ENCODE measurements around the gene CBFB.
"Not testable (repeated sequence)": the region's sequence is repeated elsewhere in the genome, so short reads cannot be mapped to it uniquely, and the experiment has no call there.

CBFB gene

DNA sequence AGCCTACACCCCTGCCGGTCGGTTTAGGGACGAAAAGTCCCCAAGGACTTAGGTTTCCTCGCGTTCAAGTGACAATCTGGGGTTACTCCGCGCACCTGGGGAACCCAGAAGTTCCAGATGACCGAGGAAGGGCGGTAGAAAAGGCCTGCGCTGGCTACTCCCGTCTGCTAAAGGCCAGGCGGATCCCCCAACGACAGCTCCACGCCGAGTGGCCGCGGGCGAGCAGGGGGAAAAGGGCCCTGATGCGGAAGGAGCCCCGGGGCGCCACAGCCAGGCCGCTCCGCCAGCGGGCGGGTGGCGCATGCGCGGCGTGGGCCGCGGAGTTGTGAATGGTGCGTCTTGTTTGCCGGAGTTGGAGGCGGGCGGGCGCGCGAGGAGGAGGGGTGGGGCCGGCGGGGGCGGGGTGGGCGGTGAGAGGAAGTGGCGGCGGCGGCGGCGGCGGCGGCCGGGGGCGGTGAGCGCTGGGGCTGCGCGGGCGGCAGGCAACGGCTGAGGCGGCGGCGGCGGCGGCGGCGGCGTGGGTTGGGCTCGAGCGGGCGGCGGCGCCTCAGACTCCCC lies at the start of gene CBFB:
Gene CBFB, plus strand, starts transcription at position 454 of the 558 bp plus-strand sequence. CDS start 259 bp downstream, outside the sequence.
- H3K9me3 ChIP-seq (ENCODE audit: control insufficient read depth, insufficient read depth, low read length): no peaks in the 10 kb centered on the region
- no peaks in the 10 kb centered on the region for H3K36me3 ChIP-seq (ENCODE audit: control insufficient read depth, insufficient read depth, low read length)
- peak within 1 kb of the TSS; percentile 87 for H3K9ac ChIP-seq (ENCODE audit: low read depth, low read length)
- H3K4me3 ChIP-seq (ENCODE audit: low read depth, low read length): peak within 1 kb of the TSS; percentile 82
- no peaks in the 10 kb centered on the region for H3K4me1 ChIP-seq (ENCODE audit: control insufficient read depth, insufficient read depth, low read length)
- peaks cover 12% of the 10 kb centered on the region for H3K27me3 ChIP-seq (ENCODE audit: control insufficient read depth, insufficient read depth, low read length)

DNA sequence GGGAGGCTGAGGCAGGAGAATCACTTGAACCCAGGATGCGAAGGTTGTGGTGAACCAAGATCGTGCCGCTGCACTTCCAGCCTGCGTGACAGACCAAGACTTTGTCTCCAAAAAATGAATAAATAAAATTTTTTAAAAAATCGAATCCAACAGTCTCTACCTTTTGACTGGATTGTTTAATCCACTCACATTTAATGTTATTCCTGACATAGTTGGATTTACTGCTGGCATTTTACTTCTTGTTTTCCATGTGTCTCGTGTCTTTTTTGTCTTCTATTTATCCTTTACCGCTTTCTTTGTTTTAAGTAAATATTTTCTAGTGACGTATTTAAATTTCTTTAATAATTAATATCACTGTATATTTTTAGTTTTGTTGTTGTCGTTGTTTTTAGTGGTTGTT lies 45.9 kb upstream of the CBFB start:
- Histone ChIP-seq H3K4me3 (ENCODE audit: low read depth, low read length) (no peak overlapping the region), H3K9me3 (ENCODE audit: control insufficient read depth, insufficient read depth, low read length) (no peaks in the 10 kb centered on the region), H3K27me3 (ENCODE audit: control insufficient read depth, insufficient read depth, low read length) (no peaks in the 10 kb centered on the region), H3K9ac (ENCODE audit: low read depth, low read length) (no peak overlapping the region), H3K36me3 (ENCODE audit: control insufficient read depth, insufficient read depth, low read length) (no peaks in the 10 kb centered on the region), H3K4me1 (ENCODE audit: control insufficient read depth, insufficient read depth, low read length) (no peaks in the 10 kb centered on the region)

DNA sequence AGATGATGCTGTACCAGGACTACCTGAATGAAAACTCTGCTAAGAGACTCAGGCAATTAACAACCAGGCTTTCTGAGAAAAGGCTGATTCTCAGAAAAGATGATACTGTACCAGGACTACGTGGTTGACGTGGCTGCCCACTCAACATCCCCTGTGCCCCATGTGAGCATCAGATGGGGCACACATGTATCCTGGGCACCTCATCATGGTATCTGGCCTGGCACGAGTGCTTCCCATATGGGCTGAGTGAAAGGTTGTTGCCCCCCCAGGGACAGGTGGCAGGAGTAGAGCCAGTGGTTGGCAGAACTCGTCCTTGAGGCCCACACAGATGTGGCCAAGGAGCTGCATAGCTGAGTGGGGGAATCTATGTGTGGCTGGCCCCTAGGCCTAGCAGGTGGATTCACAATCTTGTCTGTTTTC lies 44.0 kb upstream of the CBFB start:
- no peaks in the 10 kb centered on the region for H3K36me3 ChIP-seq (ENCODE audit: control insufficient read depth, insufficient read depth, low read length)
- H3K4me3 ChIP-seq (ENCODE audit: low read depth, low read length): no peak overlapping the region
- H3K27me3 ChIP-seq (ENCODE audit: control insufficient read depth, insufficient read depth, low read length): no peaks in the 10 kb centered on the region
- H3K9me3 ChIP-seq (ENCODE audit: control insufficient read depth, insufficient read depth, low read length): no peaks in the 10 kb centered on the region
- no peak overlapping the region for H3K9ac ChIP-seq (ENCODE audit: low read depth, low read length)
- H3K4me1 ChIP-seq (ENCODE audit: control insufficient read depth, insufficient read depth, low read length): no peaks in the 10 kb centered on the region

DNA sequence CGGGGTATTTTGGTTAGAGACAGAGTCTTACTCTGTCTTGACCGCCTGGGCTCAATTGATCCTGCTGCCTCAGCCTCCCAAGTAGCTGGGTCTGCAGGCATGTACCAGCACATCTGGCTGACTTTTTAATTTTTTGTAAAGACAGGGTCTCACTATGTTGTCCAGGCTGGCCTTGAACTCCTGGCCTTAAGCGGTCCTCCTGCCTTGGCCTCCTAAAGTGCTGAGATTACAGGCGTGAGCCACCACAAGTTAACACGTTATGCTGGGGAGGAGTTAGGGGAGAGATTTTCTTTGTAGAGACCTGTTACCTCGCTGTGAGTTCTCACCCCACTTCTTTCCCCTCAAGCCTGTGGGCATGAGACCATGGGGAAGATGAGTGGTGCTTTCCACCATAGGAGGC lies 42.4 kb upstream of the CBFB start:
- no peaks in the 10 kb centered on the region for H3K27me3 ChIP-seq (ENCODE audit: control insufficient read depth, insufficient read depth, low read length)
- H3K4me3 ChIP-seq (ENCODE audit: low read depth, low read length): no peak overlapping the region
- H3K9ac ChIP-seq (ENCODE audit: low read depth, low read length): no peak overlapping the region
- no peaks in the 10 kb centered on the region for H3K4me1 ChIP-seq (ENCODE audit: control insufficient read depth, insufficient read depth, low read length)
- H3K36me3 ChIP-seq (ENCODE audit: control insufficient read depth, insufficient read depth, low read length): no peaks in the 10 kb centered on the region
- H3K9me3 ChIP-seq (ENCODE audit: control insufficient read depth, insufficient read depth, low read length): no peaks in the 10 kb centered on the region

DNA sequence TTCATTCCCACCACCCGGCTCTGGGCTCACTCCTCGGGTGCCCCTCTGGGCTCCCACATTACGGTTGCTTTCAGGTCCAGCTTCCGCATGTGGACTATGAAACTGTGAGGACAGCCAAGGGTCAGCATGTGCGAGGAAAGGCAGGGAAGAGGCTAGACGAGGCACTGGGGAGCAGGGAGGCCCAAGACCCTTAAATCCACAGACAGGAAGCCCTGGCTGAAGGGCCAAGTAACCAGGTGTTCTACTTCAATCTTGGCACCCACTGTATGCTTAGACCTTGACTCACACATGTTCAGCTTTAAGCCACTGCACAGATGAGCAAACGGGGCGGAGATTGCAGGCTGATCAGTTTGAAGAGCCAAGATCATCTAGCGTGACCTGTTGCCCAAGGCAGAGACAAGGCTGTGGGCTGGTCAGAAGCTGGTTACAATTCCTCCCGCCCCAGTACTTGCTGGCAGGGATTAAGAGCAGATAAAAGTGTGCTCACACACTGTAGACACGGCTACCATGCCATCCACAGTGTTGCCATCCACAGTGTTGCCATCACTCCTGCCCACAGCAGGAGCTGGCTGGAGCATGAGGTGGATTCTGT lies 40.7 kb upstream of the CBFB start, which contains the start of gene CES4A:
Gene CES4A, plus strand, starts transcription at position 393 of the 592 bp plus-strand sequence. Its CDS starts 184 bp downstream, at position 577.
- no peaks in the 10 kb centered on the region for H3K4me1 ChIP-seq (ENCODE audit: control insufficient read depth, insufficient read depth, low read length)
- H3K4me3 ChIP-seq (ENCODE audit: low read depth, low read length): no peak within 1 kb of the TSS
- H3K9me3 ChIP-seq (ENCODE audit: control insufficient read depth, insufficient read depth, low read length): no peaks in the 10 kb centered on the region
- no peak within 1 kb of the TSS for H3K9ac ChIP-seq (ENCODE audit: low read depth, low read length)
- H3K27me3 ChIP-seq (ENCODE audit: control insufficient read depth, insufficient read depth, low read length): no peaks in the 10 kb centered on the region
- no peaks in the 10 kb centered on the region for H3K36me3 ChIP-seq (ENCODE audit: control insufficient read depth, insufficient read depth, low read length)

DNA sequence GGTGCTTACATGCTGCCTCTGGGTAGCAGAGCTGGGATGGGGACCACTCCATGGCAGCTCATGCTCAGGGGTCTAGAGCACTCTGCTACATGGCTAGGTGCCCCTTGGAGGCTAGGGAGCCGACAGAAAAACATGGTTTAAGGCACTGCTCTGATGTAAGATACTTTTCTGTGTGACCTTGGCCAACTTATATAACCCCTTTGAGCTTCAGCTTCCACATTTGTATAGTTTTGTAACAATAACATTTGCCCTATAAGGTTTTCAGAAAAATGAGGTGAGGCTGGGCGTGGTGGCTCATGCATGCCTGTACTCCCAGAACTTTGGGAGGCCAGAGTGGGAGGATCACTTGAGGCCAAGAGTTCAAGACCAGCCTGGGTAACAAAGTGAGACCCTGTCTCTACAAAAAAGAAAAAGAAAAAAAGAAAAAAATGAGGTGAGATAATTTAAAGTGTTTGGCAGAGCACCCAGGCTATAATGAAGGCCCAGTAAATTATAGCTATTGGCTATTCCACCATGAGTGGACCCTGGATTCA lies 37.3 kb upstream of the CBFB start:
- no peaks in the 10 kb centered on the region for H3K4me1 ChIP-seq (ENCODE audit: control insufficient read depth, insufficient read depth, low read length)
- H3K9ac ChIP-seq (ENCODE audit: low read depth, low read length): no peak overlapping the region
- H3K4me3 ChIP-seq (ENCODE audit: low read depth, low read length): no peak overlapping the region
- no peaks in the 10 kb centered on the region for H3K27me3 ChIP-seq (ENCODE audit: control insufficient read depth, insufficient read depth, low read length)
- H3K9me3 ChIP-seq (ENCODE audit: control insufficient read depth, insufficient read depth, low read length): no peaks in the 10 kb centered on the region
- H3K36me3 ChIP-seq (ENCODE audit: control insufficient read depth, insufficient read depth, low read length): no peaks in the 10 kb centered on the region

- H3K9me3 ChIP-seq (ENCODE audit: control insufficient read depth, insufficient read depth, low read length); H3K4me1 ChIP-seq (ENCODE audit: control insufficient read depth, insufficient read depth, low read length); H3K36me3 ChIP-seq (ENCODE audit: control insufficient read depth, insufficient read depth, low read length); H3K4me3 ChIP-seq (ENCODE audit: low read depth, low read length); H3K9ac ChIP-seq (ENCODE audit: low read depth, low read length); H3K27me3 ChIP-seq (ENCODE audit: control insufficient read depth, insufficient read depth, low read length): not testable (repeated sequence)
Measured at GRCh38 chr16:66993558-66993957, 35.4 kb upstream of the CBFB start.

GRCh38 chr16:66996324-66996982 lies 32.5 kb upstream of the CBFB start:
- Histone ChIP-seq H3K36me3 (ENCODE audit: control insufficient read depth, insufficient read depth, low read length) (no peaks in the 10 kb centered on the region), H3K4me3 (ENCODE audit: low read depth, low read length) (no peak overlapping the region), H3K9ac (ENCODE audit: low read depth, low read length) (no peak overlapping the region), H3K4me1 (ENCODE audit: control insufficient read depth, insufficient read depth, low read length) (peaks cover 6% of the 10 kb centered on the region), H3K9me3 (ENCODE audit: control insufficient read depth, insufficient read depth, low read length) (no peaks in the 10 kb centered on the region), H3K27me3 (ENCODE audit: control insufficient read depth, insufficient read depth, low read length) (peaks cover 28% of the 10 kb centered on the region)

- Histone ChIP-seq H3K36me3 (ENCODE audit: control insufficient read depth, insufficient read depth, low read length) (no peaks in the 10 kb centered on the region), H3K4me3 (ENCODE audit: low read depth, low read length) (no peak overlapping the region), H3K4me1 (ENCODE audit: control insufficient read depth, insufficient read depth, low read length) (peaks cover 7% of the 10 kb centered on the region), H3K9me3 (ENCODE audit: control insufficient read depth, insufficient read depth, low read length) (no peaks in the 10 kb centered on the region), H3K27me3 (ENCODE audit: control insufficient read depth, insufficient read depth, low read length) (peaks cover 33% of the 10 kb centered on the region), H3K9ac (ENCODE audit: low read depth, low read length) (no peak overlapping the region)
Measured at GRCh38 chr16:66996983-66997358, 32.0 kb upstream of the CBFB start.

DNA sequence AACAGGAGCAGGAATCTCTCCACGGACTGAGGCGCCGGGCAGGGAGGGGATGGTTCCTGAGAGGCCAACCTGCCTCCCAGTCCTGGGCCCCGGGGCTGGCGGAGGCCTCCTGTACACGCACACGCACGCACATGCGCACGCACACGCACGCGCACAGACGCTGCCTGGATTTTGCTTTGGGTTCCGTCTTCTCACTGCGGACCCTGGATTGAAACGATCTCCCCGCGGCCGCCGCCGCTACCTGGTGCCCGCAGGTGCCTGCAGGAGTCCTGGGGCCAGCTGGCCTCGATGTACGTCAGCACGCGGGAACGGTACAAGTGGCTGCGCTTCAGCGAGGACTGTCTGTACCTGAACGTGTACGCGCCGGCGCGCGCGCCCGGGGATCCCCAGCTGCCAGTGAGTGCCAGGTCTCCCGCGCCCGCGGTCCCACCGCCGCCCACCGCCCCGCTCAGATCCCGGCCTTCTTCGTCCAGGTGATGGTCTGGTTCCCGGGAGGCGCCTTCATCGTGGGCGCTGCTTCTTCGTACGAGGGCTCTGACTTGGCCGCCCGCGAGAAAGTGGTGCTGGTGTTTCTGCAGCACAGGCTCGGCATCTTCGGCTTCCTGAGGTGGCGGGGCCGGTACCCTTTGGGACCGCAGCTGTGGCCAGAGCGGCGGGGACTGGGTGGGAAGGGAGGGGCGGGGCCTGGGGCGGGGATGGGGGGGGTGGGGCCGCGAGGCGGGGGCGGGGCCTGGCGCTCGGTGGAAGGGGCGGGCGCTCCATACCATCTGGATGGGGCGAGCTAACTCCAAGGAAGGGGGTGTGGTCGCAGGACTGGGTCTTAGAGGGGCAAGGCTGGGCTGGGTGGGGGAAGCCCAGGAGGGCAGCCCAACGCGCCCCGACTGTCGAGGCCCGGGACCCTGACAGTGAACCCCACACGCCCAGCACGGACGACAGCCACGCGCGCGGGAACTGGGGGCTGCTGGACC lies 28.3 kb upstream of the CBFB start:
- H3K4me1 ChIP-seq (ENCODE audit: control insufficient read depth, insufficient read depth, low read length): peaks cover 7% of the 10 kb centered on the region
- H3K27me3 ChIP-seq (ENCODE audit: control insufficient read depth, insufficient read depth, low read length): peaks cover 54% of the 10 kb centered on the region
- H3K4me3 ChIP-seq (ENCODE audit: low read depth, low read length): peak overlapping the region; percentile 76
- no peak overlapping the region for H3K9ac ChIP-seq (ENCODE audit: low read depth, low read length)
- H3K9me3 ChIP-seq (ENCODE audit: control insufficient read depth, insufficient read depth, low read length): no peaks in the 10 kb centered on the region
- H3K36me3 ChIP-seq (ENCODE audit: control insufficient read depth, insufficient read depth, low read length): no peaks in the 10 kb centered on the region

- peak overlapping the region; percentile 62 for H3K4me3 ChIP-seq (ENCODE audit: low read depth, low read length)
- no peaks in the 10 kb centered on the region for H3K36me3 ChIP-seq (ENCODE audit: control insufficient read depth, insufficient read depth, low read length)
- no peak overlapping the region for H3K9ac ChIP-seq (ENCODE audit: low read depth, low read length)
- H3K27me3 ChIP-seq (ENCODE audit: control insufficient read depth, insufficient read depth, low read length): peaks cover 54% of the 10 kb centered on the region
- H3K9me3 ChIP-seq (ENCODE audit: control insufficient read depth, insufficient read depth, low read length): no peaks in the 10 kb centered on the region
- peaks cover 7% of the 10 kb centered on the region for H3K4me1 ChIP-seq (ENCODE audit: control insufficient read depth, insufficient read depth, low read length)
Measured at GRCh38 chr16:67001726-67002125, 27.2 kb upstream of the CBFB start.

Measured in iPS-15b (cell line).